ENCODE measurements around the gene NET1.
A peak's percentile ranks its signal among the peaks of the same experiment; 100 is the strongest.
"Not testable (repeated sequence)": the region's sequence is repeated elsewhere in the genome, so short reads cannot be mapped to it uniquely, and the experiment has no call there.

NET1 gene

GRCh38 chr10:5466451-5467206 is 54.3 kb downstream of the NET1 start:
- no peak for ATAC-seq

DNA sequence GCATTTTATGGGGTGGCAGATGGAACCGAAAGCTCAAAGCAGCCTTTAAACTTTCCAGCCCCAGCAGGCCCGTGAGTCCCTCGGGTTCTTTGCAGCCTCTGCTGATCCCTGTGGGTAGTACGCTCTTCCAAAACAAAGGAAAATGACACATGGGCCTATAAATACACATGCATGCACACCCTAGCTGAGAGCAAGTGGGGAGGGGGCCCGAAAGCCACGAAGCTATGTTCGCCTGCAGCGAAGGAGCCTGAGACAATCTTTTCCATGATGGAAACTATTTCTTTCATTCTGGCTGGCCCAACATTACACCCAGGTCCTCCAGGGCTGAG is 54.8 kb downstream of the NET1 start:
- no peak for ATAC-seq

- no peak for ATAC-seq
These were observed 55.4 kb downstream of the NET1 start for GRCh38 chr10:5467634-5468255.

- ATAC-seq = no peak
These were observed 56.1 kb downstream of the NET1 start for GRCh38 chr10:5468262-5469106.

- ATAC-seq = no peak
These were observed 57.1 kb downstream of the NET1 start for GRCh38 chr10:5469353-5470061.

GRCh38 chr10:5470062-5470751 is 57.9 kb downstream of the NET1 start:
- ATAC-seq = no peak

DNA sequence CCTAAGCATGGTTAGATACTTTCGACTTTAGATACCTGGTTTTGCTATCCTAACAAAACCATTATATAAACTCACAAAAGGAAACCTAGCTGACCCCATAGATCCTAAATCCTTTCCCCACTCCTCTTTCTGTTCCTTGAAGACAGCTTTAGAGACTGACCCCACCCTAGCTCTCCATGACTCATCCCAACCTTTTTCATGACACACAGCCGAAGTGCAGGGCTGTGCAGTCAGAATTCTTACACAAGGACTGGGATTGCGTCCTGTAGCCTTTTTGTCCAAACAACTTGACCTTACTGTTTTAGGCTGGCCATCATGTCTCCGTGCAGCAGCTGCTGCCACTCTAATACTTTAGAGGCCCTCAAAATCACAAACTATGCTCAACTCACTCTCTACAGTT is 62.3 kb downstream of the NET1 start:
- ATAC-seq = not testable (repeated sequence)

DNA sequence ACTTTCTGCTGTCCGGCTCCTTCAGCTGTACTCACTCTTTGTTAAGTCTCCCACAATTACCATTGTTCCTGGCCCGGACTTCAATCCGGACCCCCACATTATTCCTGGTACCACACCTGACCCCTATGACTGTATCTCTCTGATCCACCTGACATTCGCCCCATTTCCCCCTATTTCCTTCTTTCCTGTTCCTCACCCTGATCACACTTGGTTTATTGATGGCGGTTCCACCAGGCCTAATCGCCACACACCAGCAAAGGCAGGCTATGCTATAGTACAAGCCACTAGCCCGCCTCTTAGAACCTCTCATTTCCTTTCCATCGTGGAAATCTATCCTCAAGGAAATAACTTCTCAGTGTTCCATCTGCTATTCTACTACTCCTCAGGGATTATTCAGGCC is 62.7 kb downstream of the NET1 start:
- ATAC-seq = not testable (repeated sequence)

DNA sequence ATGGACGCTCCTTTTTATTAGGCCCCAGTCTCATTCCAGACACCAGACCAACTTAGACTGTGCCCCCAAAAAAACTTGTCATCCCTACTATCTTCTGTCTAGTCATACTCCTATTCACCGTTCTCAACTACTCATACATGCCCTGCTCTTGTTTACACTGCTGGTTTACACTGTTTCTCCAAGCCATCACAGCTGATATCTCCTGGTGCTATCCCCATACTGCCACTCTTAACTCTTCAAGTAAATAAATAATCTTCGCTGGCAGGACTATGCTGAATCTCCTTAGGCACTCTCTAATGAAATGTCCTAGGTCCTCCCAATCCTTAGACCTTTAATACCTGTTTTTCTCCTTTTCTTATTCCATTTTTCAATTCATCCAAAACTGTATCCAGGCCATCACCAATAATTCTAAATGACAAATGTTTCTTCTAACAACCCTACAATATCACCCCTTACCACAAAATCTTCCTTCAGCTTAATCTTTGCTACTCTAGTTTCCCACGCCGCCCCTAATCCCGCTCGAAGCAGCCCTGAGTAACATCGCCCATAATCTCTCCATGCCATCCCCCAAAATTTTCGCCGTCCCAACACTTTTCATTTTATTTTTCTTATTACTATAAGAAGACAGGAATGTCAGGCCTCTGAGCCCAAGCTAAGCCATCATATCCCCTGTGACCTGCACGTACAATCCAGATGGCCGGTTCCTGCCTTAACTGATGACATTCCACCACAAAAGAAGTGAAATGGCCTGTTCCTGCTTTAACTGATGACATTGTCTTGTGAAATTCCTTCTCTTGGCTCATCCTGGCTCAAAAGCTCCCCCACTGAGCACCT is 63.8 kb downstream of the NET1 start:
- ATAC-seq = not testable (repeated sequence)

DNA sequence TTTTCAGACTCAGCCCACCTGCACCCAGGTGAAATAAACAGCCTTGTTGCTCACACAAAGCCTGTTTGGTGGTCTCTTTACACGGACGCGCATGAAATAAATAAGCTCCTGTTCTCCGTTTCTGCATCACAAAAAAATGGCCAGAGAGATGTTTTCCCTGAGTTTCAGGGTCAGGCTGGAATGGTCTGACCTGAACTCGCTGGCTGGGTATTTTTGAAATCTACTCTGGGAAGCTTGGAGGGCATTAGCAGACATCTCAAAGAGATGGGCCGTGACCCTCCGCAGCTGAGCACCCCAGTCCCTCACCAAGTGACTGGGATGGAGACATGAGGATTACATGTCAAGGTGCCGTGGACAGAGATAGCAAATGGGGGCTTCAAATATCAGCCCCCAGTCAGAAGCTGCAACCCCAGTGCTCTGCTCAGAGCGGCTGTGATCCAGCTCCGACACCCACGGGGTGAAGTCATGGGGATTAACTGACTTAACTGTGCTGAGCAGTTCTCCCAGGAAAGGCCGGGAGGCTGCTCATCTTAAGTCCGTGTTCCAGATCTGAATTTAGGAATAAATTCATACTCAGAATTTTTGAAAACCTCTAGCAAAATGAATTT is 64.7 kb downstream of the NET1 start:
- ATAC-seq = no peak

DNA sequence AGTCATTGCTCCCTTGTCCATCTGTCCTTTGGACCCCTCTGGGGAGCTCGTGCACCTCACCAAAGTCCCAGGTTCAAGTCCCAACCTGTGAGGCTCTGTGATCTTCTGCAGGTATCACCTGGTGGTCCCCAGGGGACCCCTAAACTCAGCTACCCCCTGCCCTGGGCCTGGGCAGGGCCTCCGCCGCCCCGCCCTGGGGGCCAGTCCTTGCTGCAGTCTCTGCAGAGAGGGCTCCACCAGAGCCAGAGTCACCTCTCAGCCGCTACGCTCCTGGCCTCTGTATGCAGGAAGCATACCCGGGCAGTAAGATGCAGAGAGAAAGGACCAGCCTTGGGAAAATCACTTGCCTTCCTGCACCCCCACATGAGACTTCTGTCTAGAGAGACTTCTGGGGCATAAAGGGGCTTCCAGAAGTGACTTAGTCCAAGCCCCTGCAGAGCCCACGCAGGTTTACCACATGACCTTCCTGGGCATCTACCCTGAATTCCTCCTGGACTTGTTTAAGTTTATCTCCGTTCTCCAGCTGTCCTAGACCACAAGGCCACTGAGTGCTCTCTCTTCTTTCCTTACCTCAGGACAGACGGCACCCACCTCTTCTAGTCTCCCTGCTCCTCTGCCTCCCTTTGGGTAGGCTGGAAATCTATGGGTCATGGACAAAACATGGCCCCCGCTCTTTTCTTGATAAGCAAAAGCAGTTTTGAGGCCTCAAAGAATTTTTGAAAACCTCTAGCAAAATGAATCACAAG is 65.8 kb downstream of the NET1 start:
- no peak for ATAC-seq

- ATAC-seq = no peak
These were observed 66.4 kb downstream of the NET1 start for GRCh38 chr10:5478694-5479305.

DNA sequence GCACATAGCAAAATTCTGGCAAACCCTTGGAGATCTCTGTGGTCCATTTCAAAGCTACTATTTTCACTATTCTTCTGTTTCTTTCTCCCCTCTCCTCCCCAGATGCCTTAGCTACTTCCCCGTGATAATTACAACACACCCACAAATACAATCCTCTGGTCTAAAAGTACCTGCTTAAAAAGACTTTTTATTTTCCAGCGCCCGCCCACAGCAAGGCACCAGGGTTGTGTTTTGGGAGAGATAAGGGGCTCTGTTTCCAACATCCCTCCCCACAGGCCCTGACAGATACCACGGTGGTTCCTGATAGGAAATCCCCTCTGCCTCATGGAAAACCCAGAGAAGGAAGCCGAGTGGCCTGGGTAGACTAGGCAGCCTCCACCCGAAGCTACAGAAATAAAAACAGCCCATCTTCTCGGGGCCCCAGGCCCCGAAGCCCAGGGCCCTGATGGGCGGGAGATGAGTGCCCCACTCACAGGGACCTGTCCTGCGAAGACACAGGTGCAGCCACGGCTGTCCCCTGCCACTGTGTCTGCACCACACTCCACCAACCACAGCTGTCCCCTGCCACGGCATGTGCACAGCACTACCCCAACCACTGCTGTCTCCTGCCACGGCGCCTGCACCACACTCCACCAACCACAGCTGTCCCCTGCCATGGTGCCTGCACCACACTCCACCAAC is 67.3 kb downstream of the NET1 start:
- ATAC-seq = peak; percentile 27 to 28

DNA sequence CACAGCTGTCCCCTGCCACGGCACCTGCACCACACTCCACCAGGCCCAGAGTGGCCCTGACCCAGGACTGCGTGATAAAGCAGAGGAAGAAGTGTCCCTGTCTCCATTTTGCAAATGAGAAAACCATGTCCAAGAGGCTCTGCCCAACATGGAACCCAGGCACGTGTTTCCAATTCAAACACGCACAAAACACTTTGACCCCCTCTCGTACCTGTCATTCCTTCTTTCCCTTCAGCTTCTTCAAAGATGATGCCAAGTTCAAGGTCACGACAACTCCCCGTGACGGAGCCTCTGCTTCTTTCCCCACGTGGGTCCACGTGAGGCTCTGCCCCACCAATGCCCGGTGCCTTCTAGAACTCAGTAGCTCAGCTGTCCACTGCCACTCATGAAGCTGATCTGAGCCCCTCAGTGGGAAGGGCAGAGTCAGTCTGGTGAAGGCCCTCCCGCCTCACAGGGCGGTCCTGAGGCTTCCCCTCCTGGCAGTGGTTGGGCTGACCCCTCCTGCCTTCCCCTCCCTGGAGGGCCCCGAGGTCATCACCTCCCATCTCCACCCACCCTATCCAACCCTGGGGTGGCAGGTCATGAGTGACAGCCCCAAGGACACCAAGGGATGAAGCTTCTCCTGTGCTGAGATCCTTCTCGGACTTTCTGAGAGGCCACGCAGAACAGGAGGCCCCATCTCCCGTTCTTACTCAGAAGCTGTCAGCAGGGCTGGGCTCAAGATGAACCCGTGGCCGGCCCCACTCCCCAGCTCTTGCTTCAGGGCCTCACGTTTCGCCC is 68.0 kb downstream of the NET1 start:
- ATAC-seq = no peak

DNA sequence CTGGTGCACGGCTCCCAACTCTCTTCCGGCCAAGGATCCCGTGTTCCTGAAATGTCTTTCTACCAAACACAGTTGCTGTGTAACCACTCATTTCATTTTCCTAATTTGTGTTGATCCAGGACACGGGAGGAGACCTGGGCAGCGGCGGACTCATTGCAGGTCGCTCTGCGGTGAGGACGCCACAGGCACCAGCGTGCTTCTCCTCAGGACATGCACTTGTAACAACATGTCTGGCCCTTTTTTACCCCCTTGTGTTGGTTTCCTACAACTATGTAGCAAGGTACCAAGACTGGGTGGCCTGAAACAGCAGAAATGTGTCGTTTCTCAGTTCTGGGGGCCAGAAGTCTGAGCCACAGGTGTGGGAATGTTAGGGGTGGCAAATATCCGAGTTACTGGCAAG is 68.8 kb downstream of the NET1 start:
- no peak for ATAC-seq

DNA sequence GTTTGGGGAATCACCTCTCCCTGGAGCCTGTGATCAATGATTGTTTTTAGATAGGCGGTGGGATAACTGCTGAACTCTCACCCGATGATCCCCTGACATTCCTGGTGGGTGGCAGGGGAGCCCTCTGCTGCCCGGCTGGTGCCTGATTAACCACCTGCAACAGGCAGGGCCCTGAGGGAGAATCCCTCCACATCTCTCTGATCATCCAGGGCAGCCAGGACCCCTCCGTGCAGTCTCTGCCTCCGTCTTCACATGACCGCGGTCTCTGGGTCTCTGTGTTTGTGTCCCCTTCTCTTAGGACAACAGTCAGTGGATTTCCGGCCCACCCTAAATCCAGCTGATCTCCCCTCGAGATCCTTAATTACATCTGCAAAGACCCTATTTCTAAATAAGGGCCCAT is 69.7 kb downstream of the NET1 start:
- ATAC-seq = no peak

- ATAC-seq = no peak
These were observed 71.8 kb downstream of the NET1 start for GRCh38 chr10:5484205-5484604.

DNA sequence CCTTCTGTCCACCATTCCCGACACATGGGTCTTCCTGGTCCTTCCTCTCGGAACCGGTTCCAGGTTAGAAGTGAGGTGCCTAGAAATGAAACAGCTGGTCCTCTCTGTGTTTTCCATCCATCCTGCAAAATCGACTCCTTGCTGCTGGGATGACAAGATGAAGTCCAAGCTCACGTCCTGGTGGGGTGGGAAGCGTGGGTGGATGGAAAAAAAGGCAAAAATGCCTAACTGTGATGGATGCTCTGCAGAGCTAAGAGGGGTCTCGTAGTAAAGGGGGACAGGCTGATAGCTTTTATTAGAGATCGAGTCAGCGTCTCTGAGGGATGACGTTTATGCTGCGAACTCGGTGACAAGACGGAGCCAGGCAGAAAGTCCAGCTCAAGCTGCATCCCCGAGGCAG is 72.9 kb downstream of the NET1 start:
- ATAC-seq = no peak
